B cell (primary cell): ENCODE results near the gene MTPN. TPM values are rescaled to one million over a fixed set of nuclear protein-coding genes. Genes with fewer than 3 reads are reported as not detected.

Experiments
- ATAC-seq: fragments of 200-7000 bp; cut with Tn5 transposase; one replicate; pipeline ENCODE4 v1.10.0; 2021; ENCODE audit warnings: low read depth, mild to moderate bottlenecking, moderate number of reproducible peaks, moderate library complexity
- CTCF ChIA-PET: fragments of 350-600 bp; sonication (Branson Sonifier 250); formaldehyde crosslinking; loops from one replicate; lab custom pipeline; 2021; ENCODE audit warnings: antibody characterized with exemption, inconsistent platforms; lab: Charles Lee
- POLR2A ChIA-PET: fragments of 350-600 bp; sonication (Branson Sonifier 250); formaldehyde crosslinking; loops from one replicate; lab custom pipeline; 2021; ENCODE audit warnings: antibody characterized with exemption; lab: Charles Lee
- DNase-seq: peaks from one replicate; pipeline ENCODE4 v3.0.0; 2013
- H2AFZ ChIP-seq: 2 replicates; pipeline ENCODE4 v1.6.1; 2012; ENCODE audit warnings: mild to moderate bottlenecking, low read depth, low read length; ENCODE audit not compliant: insufficient read depth, poor library complexity, severe bottlenecking
- H3K27ac ChIP-seq, 2 donors: 1 replicate in 1 of 2; 2 replicates in 1 of 2; pipeline ENCODE4 v1.5.1; 2012 to 2013; ENCODE audit warnings: low read length in 2 of 2, mild to moderate bottlenecking in 2 of 2, moderate library complexity in 1 of 2
- H3K27me3 ChIP-seq, 4 experiments: fragments of 200-600 bp in 1 of 4; sonication (generic) in 1 of 4; replicated peaks in 1 of 4; 1 replicate in 2 of 4; 2 replicates in 2 of 4; pipeline versions ENCODE4 v1.6.1 to v1.7.0; 2013 to 2016; ENCODE audit warnings: low read length in 3 of 4, mild to moderate bottlenecking in 2 of 4, mixed read lengths in 1 of 4, moderate library complexity in 1 of 4; ENCODE audit not compliant: insufficient read depth in 4 of 4, control insufficient read depth in 3 of 4; ENCODE audit errors: control extremely low read depth in 1 of 4
- H3K36me3 ChIP-seq, 2 experiments: replicated peaks in 1 of 2; 1 replicate in 1 of 2; 2 replicates in 1 of 2; pipeline versions ENCODE4 v1.6.1 to v1.7.1; 2013; ENCODE audit warnings: low read length in 1 of 2; ENCODE audit not compliant: insufficient read depth in 2 of 2, control insufficient read depth in 1 of 2; ENCODE audit errors: control extremely low read depth in 1 of 2, extremely low read depth in 1 of 2
- H3K4me1 ChIP-seq, 2 donors: fragments of 200-600 bp in 1 of 2; sonication (generic) in 1 of 2; 1 replicate in 1 of 2; 2 replicates in 1 of 2; pipeline versions ENCODE4 v1.5.1 to v1.6.1; 2013 to 2017; ENCODE audit warnings: low read length in 2 of 2; ENCODE audit not compliant: control insufficient read depth in 2 of 2, insufficient read depth in 2 of 2
- H3K4me2 ChIP-seq: replicated peaks from 2 replicates; pipeline ENCODE3; 2012; ENCODE audit warnings: mild to moderate bottlenecking, low read depth, low read length; ENCODE audit not compliant: poor library complexity, severe bottlenecking
- H3K4me3 ChIP-seq, 5 experiments: fragments of 200-600 bp in 1 of 5; sonication (generic) in 1 of 5; 1 replicate in 3 of 5; 2 replicates in 2 of 5; pipeline versions ENCODE4 v1.5.1 to v1.7.0; 2011 to 2016; ENCODE audit warnings: low read length in 4 of 5, mild to moderate bottlenecking in 4 of 5, low read depth in 2 of 5, control low read depth in 1 of 5, moderate library complexity in 1 of 5; ENCODE audit not compliant: insufficient read depth in 1 of 5; ENCODE audit errors: control extremely low read depth in 1 of 5, extremely low read depth in 1 of 5
- H3K79me2 ChIP-seq: fragments of 200-600 bp; sonication (generic); one replicate; pipeline ENCODE4 v1.6.0; 2016; ENCODE audit warnings: low read length; ENCODE audit not compliant: control insufficient read depth, insufficient read depth
- H3K9ac ChIP-seq: fragments of 200-600 bp; sonication (generic); 2 replicates; pipeline ENCODE4 v1.6.1; 2017; ENCODE audit warnings: mild to moderate bottlenecking, low read length, moderate library complexity
- H3K9me3 ChIP-seq, 3 donors: one replicate each; pipeline versions ENCODE4 v1.6.1 to v1.7.1; 2013; ENCODE audit warnings: low read length in 2 of 3; ENCODE audit not compliant: control insufficient read depth in 2 of 3, insufficient read depth in 1 of 3; ENCODE audit errors: control extremely low read depth in 1 of 3
- H4K20me1 ChIP-seq: 2 replicates; pipeline ENCODE4 v1.6.0; 2012; ENCODE audit warnings: mild to moderate bottlenecking, low read length; ENCODE audit not compliant: insufficient read depth, control insufficient read depth, poor library complexity, severe bottlenecking
- H3K27ac Mint-ChIP-seq: one replicate; pipeline ENCODE4 v1.8.0; 2021; ENCODE audit warnings: mixed read lengths
- H3K27me3 Mint-ChIP-seq: one replicate; pipeline ENCODE4 v1.8.0; 2021; ENCODE audit warnings: mixed read lengths
- H3K4me1 Mint-ChIP-seq: one replicate; pipeline ENCODE4 v1.8.0; 2021; ENCODE audit warnings: mixed read lengths
- H3K4me3 Mint-ChIP-seq: one replicate; pipeline ENCODE4 v1.8.0; 2021; ENCODE audit warnings: mixed read lengths
- H3K9me3 Mint-ChIP-seq: one replicate; pipeline ENCODE4 v1.8.0; 2022; ENCODE audit warnings: mixed read lengths; ENCODE audit not compliant: insufficient read depth
- CTCF ChIP-seq: fragments of 200-600 bp; IDR thresholded peaks from one replicate; pipeline ENCODE4 v1.8.0; 2022; ENCODE audit warnings: antibody characterized with exemption, mild to moderate bottlenecking
- EZH2 ChIP-seq: IDR thresholded peaks from 2 replicates; pipeline ENCODE4 v1.6.1; 2012; ENCODE audit warnings: borderline replicate concordance, low read depth, mild to moderate bottlenecking, moderate library complexity, low read length; ENCODE audit not compliant: insufficient read depth, poor library complexity, severe bottlenecking
- WGBS: methylation state at CpG from one replicate; pipeline ENCODE4 v1.1.5; 2013; ENCODE audit warnings: missing lambda C conversion rate; ENCODE audit not compliant: insufficient coverage; 5-methylcytosine and 5-hydroxymethylcytosine counted together
- intact Hi-C: fragments of 100-400 bp; cut with micrococcal nuclease; formaldehyde crosslinking; loops from one replicate; pipeline ENCODE4 v1.10.0; 2022
- polyA plus RNA-seq: library from polyadenylated mRNA; depleted of rRNA; stranded (reverse); fragments of >200 nt; gene quantifications from 2 replicates; pipeline ENCODE4 v1.2.3, GENCODE V29; 2012
- total RNA-seq, 2 donors: library from RNA; stranded (reverse); fragments of 120-200 nt in 1 of 2; gene quantifications; 1 replicate in 1 of 2; 2 replicates in 1 of 2; pipeline versions ENCODE4 v1.2.3 to v1.2.4, GENCODE V29; 2013 to 2022

MTPN gene
- total and polyA plus RNA-seq, 2 donors (not counting 1 experiment from before 2014, with no cell fraction given): 60.5 to 115 TPM

DNA sequence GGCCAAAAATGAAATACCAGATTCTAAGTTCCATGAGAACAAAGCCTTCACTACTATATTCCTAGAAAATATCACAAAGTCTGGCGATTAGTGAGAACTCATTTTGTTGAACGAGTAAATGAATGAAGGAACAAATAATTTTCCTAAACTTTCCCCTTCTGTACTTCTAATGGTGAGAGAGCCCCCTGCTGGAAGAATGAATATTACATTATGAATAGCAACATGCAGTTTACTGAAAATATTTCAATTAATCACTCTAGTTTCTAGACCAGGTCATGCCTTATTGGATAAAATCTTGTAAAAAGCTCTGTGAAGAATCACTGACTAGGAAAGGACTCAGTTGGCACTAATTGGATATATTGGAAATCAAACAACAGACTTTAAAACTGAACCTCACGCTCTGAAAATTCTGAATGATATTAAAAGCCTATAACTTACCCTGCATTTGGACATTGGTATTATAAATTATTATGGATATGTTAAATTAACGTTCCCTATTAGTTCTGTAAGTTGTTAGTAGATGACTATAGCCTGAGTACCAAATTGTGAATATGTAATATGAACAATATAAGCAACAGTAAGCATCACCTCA lies 32.4 kb upstream of the MTPN start:
- POLR2A ChIA-PET: no interaction called here
- Mint-ChIP-seq H3K9me3 (no peaks in the 10 kb centered on the region), H3K4me3 (no peak overlapping the region), H3K4me1 (peaks cover 7% of the 10 kb centered on the region), H3K27me3 (peaks cover 4% of the 10 kb centered on the region), H3K27ac (no peak overlapping the region)
- Histone ChIP-seq H3K27ac (no peak overlapping the region), H3K9me3 (peaks cover 0 to 3% (median 0%) of the 10 kb centered on the region in 3 donors), H3K4me2 (no peak overlapping the region), H2AFZ (peak overlapping the region; percentile 4), H4K20me1 (no peaks in the 10 kb centered on the region), H3K4me3 (no peak overlapping the region), H3K27me3 (no peaks in the 10 kb centered on the region), H3K4me1 (peaks cover 0 to 5% of the 10 kb centered on the region in 2 donors), H3K36me3 (no peaks in the 10 kb centered on the region), H3K79me2 (no peaks in the 10 kb centered on the region), H3K9ac (no peak overlapping the region)
- DNase-seq: peak; percentile 70
- CTCF ChIA-PET: interaction anchor here (0.6 to 5.4 kb wide), 22 partner anchors 8 to 348 kb away, joined by 3 to 129 read pairs (median 4); partner anchors contain the start of gene STMP1
- intact Hi-C loops: loop anchor here (5.0 kb wide), 2 partner anchors 42 to 347 kb away; partner anchors contain the start of gene STMP1
- TF ChIP-seq EZH2: no peak
- TF ChIP-seq CTCF: peak; percentile 91
- peak; percentile 41 for ATAC-seq
- WGBS: no CpG with 5 or more reads among the region's 4 CpGs

DNA sequence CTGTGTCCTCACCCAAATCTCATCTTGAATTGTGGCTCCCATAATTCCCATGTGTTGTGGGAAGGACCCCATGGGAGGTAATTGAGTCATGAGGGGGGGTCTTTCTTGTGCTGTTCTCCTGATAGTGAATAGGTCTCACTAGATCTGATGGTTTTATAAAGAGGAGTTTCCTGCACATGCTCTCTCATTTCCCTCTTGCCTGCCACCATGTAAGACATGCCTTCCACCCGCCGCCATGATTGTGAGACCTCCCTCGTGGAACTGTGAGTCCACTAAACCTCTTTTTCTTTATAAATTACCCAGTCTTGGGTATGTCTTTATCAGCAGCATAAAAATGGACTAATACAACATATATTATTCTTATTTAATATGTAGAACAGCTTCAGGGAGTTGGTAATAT lies 29.0 kb upstream of the MTPN start:
- Histone ChIP-seq H3K4me2 (no peak overlapping the region), H3K27ac (no peak overlapping the region), H2AFZ (no peak overlapping the region), H3K4me3 (no peak overlapping the region), H3K27me3 (no peaks in the 10 kb centered on the region), H3K79me2 (no peaks in the 10 kb centered on the region), H3K36me3 (no peaks in the 10 kb centered on the region), H3K9ac (no peak overlapping the region), H3K4me1 (peaks cover 0 to 5% of the 10 kb centered on the region in 2 donors), H3K9me3 (peaks cover 0 to 3% (median 0%) of the 10 kb centered on the region in 3 donors), H4K20me1 (no peaks in the 10 kb centered on the region)
- Mint-ChIP-seq H3K9me3 (no peaks in the 10 kb centered on the region), H3K27ac (no peak overlapping the region), H3K4me3 (no peak overlapping the region), H3K4me1 (peaks cover 3% of the 10 kb centered on the region), H3K27me3 (no peaks in the 10 kb centered on the region)
- DNase-seq (no peak), ATAC-seq (no peak)
- ChIA-PET POLR2A (no interaction called here), CTCF (interaction anchor here (1.6 to 5.4 kb wide), 4 partner anchors 9 to 212 kb away, joined by 3 to 129 read pairs (median 12); no protein-coding TSS in a partner anchor)
- TF ChIP-seq EZH2: no peak
- no peak for TF ChIP-seq CTCF
- no CpG with 5 or more reads among the region's 3 CpGs for WGBS
- intact Hi-C loops: loop anchor here (5.0 kb wide), 2 partner anchors 39 to 344 kb away; partner anchors contain the start of gene STMP1
